Vagina (tissue), 2 donors: ENCODE measurements around the gene NASP. TPM values are rescaled to one million over a fixed set of nuclear protein-coding genes. Genes with fewer than 3 reads are reported as not detected.
A peak's percentile ranks its signal among the peaks of the same experiment; 100 is the strongest.

Source experiments
- DNase-seq, 2 donors: peaks; one replicate each; pipeline ENCODE4 v3.0.0-alpha.2; 2017; ENCODE audit errors: extremely low spot score in 2 of 2
- H3K27ac ChIP-seq: fragments of 200-600 bp; sonication (generic); one replicate; pipeline ENCODE4 v1.5.1; 2019
- H3K27me3 ChIP-seq: fragments of 200-600 bp; sonication (generic); one replicate; pipeline ENCODE4 v1.5.1; 2019
- H3K36me3 ChIP-seq, 2 donors: fragments of 200-600 bp; sonication (generic); one replicate each; pipeline ENCODE4 v1.5.1; 2017 to 2019
- H3K4me1 ChIP-seq: fragments of 200-600 bp; sonication (generic); one replicate; pipeline ENCODE4 v1.5.1; 2019
- H3K4me3 ChIP-seq, 2 donors: fragments of 200-600 bp; sonication (generic); 1 replicate in 1 of 2; 2 replicates in 1 of 2; pipeline ENCODE4 v1.5.1; 2016 to 2019
- H3K9me3 ChIP-seq: fragments of 200-600 bp; sonication (generic); one replicate; pipeline ENCODE4 v1.5.1; 2019
- POLR2A ChIP-seq, 2 donors: fragments of 450-650 bp; IDR thresholded peaks; one replicate each; pipeline ENCODE4 v1.6.1; 2017; ENCODE audit warnings: antibody characterized with exemption in 2 of 2, mild to moderate bottlenecking in 2 of 2, moderate library complexity in 2 of 2
- POLR2AphosphoS5 ChIP-seq, 2 donors: sonication (generic); formaldehyde crosslinking; IDR thresholded peaks; one replicate each; pipeline ENCODE4 v1.9.0; 2017; ENCODE audit warnings: antibody characterized with exemption in 2 of 2, mild to moderate bottlenecking in 2 of 2, low read depth in 1 of 2; ENCODE audit not compliant: insufficient read depth in 1 of 2
- intact Hi-C: fragments of 100-400 bp; cut with DNase I; formaldehyde crosslinking; loops from one replicate; pipeline ENCODE4 v1.15.1; 2023
- total RNA-seq: library from RNA; depleted of rRNA; stranded (reverse); fragments of >200 nt; gene quantifications from one replicate; pipeline ENCODE4 v1.2.3, GENCODE V29; 2016
- TF ChIP-seq, protein P1 (sequence below), 3 experiments: fragments of 450-650 bp in 2 of 3; fragments of 200-600 bp in 1 of 3; sonication (generic) in 1 of 3; IDR thresholded peaks; one replicate each; pipeline ENCODE4 v1.5.1; 2017 to 2019; ENCODE audit warnings: antibody characterized with exemption in 3 of 3, mild to moderate bottlenecking in 2 of 3, moderate library complexity in 2 of 3

The NASP gene
- total RNA-seq, 1 donor from 2014 or later: 57.9 TPM

DNA sequence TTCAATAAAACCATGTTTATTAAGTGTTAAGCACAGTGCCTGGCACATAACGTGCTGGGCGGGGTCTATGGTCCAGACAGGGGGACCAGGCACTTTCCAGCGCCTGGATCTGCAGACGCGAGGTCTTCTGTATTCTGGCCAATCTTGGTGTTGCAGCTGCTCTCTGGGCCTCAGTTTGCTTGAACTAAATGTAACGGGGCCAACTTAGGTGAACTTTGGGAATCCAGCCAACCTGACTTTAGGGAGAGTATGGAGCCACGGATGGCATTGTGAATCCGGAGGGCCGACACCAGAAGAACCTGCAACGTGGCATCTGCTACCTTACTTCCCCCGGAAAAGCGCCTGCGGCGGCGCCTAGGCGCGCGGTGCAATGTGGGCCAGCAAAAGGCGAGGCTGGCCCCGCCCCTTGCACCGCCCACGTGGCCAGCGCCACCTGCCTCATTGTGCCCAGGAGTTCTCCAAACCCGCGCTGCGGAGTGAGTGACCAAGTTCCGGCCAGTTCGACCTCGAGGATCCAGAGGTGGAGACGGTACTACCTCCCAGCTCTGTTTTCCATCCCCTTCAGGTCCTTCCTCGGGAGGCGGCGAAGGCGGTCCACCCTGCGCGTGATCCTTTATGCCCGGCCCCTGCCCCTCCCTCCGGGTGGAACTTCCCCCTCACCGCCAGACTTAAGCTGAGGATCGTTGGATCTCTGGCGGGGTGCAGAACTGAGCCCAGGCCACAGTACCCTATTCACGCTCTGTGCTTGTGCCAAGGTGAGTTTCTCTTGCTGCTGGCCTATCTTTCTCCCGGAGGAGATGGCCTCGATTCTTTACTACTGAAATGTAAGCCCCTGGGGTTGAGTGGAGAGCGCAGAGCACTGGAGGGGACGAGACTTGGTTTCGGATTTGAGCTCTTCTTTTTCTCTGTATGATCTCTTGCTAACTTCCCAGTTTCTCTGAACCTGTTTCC lies 33.2 kb upstream of the NASP start, which contains the start of gene AKR1A1:
Gene AKR1A1, plus strand, starts transcription at position 426 of the 951 bp plus-strand sequence. CDS start 10,969 bp downstream, outside the sequence.
- peak within 1 kb of the TSS; percentile 86 for H3K27ac ChIP-seq
- H3K4me3 ChIP-seq: peak within 1 kb of the TSS; percentile 59 to 61
- intact Hi-C loops: no loop called here
- peak; percentile 91 to 92 for TF ChIP-seq POLR2AphosphoS5 (IDR thresholded peaks at IDR 0.05; ENCODE audit: insufficient read depth in 1 of 2, low read depth in 1 of 2)
- TF ChIP-seq, protein P1, sequence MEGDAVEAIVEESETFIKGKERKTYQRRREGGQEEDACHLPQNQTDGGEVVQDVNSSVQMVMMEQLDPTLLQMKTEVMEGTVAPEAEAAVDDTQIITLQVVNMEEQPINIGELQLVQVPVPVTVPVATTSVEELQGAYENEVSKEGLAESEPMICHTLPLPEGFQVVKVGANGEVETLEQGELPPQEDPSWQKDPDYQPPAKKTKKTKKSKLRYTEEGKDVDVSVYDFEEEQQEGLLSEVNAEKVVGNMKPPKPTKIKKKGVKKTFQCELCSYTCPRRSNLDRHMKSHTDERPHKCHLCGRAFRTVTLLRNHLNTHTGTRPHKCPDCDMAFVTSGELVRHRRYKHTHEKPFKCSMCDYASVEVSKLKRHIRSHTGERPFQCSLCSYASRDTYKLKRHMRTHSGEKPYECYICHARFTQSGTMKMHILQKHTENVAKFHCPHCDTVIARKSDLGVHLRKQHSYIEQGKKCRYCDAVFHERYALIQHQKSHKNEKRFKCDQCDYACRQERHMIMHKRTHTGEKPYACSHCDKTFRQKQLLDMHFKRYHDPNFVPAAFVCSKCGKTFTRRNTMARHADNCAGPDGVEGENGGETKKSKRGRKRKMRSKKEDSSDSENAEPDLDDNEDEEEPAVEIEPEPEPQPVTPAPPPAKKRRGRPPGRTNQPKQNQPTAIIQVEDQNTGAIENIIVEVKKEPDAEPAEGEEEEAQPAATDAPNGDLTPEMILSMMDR (IDR thresholded peaks at IDR 0.05): no peak
- TF ChIP-seq POLR2A (IDR thresholded peaks at IDR 0.05): peak in 1 of 2 donors; percentile 29
- H3K4me1 ChIP-seq: peaks cover 39% of the 10 kb centered on the region
- no peaks in the 10 kb centered on the region for H3K27me3 ChIP-seq
- DNase-seq: peak in 1 of 2 donors; percentile 92
- no peaks in the 10 kb centered on the region for H3K9me3 ChIP-seq
- H3K36me3 ChIP-seq: no peaks in the 10 kb centered on the region

DNA sequence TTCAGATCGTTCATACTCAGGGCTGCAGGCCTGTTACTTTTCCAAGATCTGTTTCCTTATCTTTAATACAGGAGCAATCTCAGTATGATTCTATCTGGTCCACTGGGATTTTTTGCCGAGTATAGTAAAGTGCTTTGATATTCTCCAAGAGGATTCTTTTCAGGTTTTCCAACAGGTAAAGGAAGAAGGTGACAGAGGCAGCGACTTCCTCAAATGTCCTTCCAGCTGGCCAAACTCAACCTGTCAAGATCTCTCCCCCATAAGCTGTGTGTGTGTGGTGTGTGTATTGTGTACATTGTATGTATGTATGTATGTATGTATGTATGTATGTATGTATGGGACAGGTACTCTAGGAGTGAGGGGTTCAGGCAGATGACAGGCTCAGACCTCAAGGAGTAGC lies 32.2 kb upstream of the NASP start:
- peak overlapping the region; percentile 86 for H3K27ac ChIP-seq
- intact Hi-C loops: no loop called here

DNA sequence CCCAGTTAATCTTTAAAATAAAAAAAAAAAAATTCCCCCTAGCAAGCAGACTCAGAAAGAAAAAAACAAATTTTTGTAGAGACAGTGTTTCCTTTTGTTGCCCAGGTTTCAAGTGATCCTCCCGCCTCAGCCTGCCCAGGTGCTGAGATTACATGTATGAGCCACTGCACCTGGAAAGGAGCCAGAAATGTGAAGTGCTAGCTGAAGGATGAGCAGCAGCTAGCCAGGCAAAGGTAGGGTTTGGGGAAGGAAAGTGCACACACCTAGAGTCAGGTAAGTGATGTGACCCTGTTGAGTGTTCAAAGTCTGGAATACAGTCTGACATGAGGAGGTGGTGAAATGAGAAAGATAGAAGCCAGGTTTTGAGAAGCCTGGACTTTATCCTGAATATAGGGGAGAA lies 31.5 kb upstream of the NASP start:
- TF ChIP-seq POLR2AphosphoS5 (IDR thresholded peaks at IDR 0.05; ENCODE audit: insufficient read depth in 1 of 2, low read depth in 1 of 2) (no peak), POLR2A (IDR thresholded peaks at IDR 0.05) (no peak)
- TF ChIP-seq, protein P1 (IDR thresholded peaks at IDR 0.05): no peak
- no peaks in the 10 kb centered on the region for H3K27me3 ChIP-seq
- no peak overlapping the region for H3K27ac ChIP-seq
- no peaks in the 10 kb centered on the region for H3K36me3 ChIP-seq
- no peak overlapping the region for H3K4me3 ChIP-seq
- no peaks in the 10 kb centered on the region for H3K9me3 ChIP-seq
- DNase-seq: no peak
- H3K4me1 ChIP-seq: peaks cover 46% of the 10 kb centered on the region
- intact Hi-C loops: no loop called here

More for the DNA sequence above, 32.2 kb upstream of the NASP start:
- H3K9me3 ChIP-seq: no peaks in the 10 kb centered on the region
- H3K4me1 ChIP-seq: peaks cover 39% of the 10 kb centered on the region
- no peaks in the 10 kb centered on the region for H3K27me3 ChIP-seq
- H3K36me3 ChIP-seq: no peaks in the 10 kb centered on the region
- no peak for DNase-seq
- peak overlapping the region; percentile 59 to 61 for H3K4me3 ChIP-seq
- TF ChIP-seq POLR2AphosphoS5 (IDR thresholded peaks at IDR 0.05; ENCODE audit: insufficient read depth in 1 of 2, low read depth in 1 of 2): no peak

DNA sequence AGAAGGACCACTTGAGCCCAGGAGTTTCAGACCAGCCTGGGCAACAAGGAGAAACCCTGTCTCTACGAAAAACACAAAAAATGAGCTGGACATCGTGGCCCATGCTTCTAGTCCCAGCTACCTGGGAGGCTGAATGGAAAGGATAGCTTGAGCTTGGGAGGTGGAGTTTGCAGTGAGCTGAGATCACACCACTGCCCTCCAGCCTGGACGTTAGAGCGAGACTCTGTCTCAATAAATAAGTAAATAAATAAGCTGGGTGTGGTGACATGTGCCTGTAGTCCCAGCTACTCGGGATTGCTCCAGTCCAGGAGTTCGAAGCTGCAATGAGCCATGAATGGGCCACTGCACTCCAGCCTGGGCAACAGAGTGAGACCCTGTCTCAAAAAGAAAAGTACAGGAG lies 29.6 kb upstream of the NASP start:
- DNase-seq: no peak
- intact Hi-C loops: no loop called here
- TF ChIP-seq, protein P1 (IDR thresholded peaks at IDR 0.05): no peak
- no peak for TF ChIP-seq POLR2A (IDR thresholded peaks at IDR 0.05)
- TF ChIP-seq POLR2AphosphoS5 (IDR thresholded peaks at IDR 0.05; ENCODE audit: insufficient read depth in 1 of 2, low read depth in 1 of 2): no peak
- Histone ChIP-seq H3K9me3 (no peaks in the 10 kb centered on the region), H3K4me1 (peaks cover 47% of the 10 kb centered on the region), H3K27me3 (no peaks in the 10 kb centered on the region), H3K4me3 (no peak overlapping the region), H3K36me3 (no peaks in the 10 kb centered on the region), H3K27ac (no peak overlapping the region)

DNA sequence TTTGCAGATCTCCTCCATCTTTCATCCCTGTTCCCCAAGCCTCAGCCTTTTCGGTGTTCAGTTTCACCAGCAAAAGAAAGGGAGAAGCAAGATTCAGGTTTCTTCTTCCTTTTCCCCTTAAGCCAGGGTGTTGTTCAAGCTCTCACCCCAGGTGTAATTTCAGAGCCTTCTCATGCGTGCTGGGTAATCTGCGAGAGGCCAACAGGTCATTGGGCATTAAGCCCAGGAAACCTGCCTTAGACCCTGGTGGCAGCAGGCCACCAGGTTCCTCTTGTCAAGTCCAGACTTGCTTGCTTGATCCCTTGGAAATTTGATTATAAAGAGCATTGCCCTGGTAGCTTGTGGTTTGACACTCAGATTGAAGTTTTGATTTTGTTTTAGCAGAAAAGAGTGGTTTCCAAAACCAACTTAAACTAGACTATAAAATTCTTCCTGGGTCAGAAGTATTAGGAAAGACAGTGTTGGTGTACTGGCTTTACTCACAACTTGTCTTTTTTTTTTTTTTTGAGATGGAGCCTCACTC lies 26.4 kb upstream of the NASP start:
- no peak for DNase-seq
- H3K4me3 ChIP-seq: no peak overlapping the region
- H3K27ac ChIP-seq: no peak overlapping the region
- no peak for TF ChIP-seq POLR2AphosphoS5 (IDR thresholded peaks at IDR 0.05; ENCODE audit: insufficient read depth in 1 of 2, low read depth in 1 of 2)
- no peak for TF ChIP-seq POLR2A (IDR thresholded peaks at IDR 0.05)
- TF ChIP-seq, protein P1 (IDR thresholded peaks at IDR 0.05): no peak
- no peaks in the 10 kb centered on the region for H3K9me3 ChIP-seq
- peaks cover 28% of the 10 kb centered on the region for H3K4me1 ChIP-seq
- H3K36me3 ChIP-seq: peaks cover 0 to 15% of the 10 kb centered on the region in 2 donors
- intact Hi-C loops: no loop called here
- no peaks in the 10 kb centered on the region for H3K27me3 ChIP-seq
